Measurements from ENCODE around the gene RANBP3. TPM values are rescaled to one million over a fixed set of nuclear protein-coding genes. Genes with fewer than 3 reads are reported as not detected.
"Not testable (repeated sequence)": the region's sequence is repeated elsewhere in the genome, so short reads cannot be mapped to it uniquely, and the experiment has no call there.

Gene RANBP3
- total RNA-seq, 4 donors from 2014 or later, result 55.6 to 85.0 (median 78.0) TPM

DNA sequence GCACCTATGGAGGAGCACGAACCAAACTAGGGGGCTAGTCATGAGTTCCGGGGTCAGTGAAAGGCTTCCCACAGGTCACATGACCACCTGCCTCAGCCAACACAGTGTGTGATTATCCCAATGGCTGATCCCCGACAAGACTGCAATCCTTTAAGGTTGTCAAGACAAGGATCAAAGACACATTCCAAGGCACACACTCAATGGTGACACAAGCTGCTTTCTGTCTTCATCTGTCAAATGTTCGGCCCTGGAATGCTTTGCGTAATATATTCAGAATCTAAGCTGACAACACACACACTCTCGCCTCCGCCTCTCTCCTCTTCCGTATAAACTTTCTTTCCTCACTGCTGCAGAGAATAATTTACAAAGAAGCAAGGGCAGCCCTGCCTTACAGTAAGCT, 11.7 kb downstream of the RANBP3 start:
- no peak for DNase-seq (ENCODE audit: low spot score in 2 of 2)
- Histone ChIP-seq H3K4me3 (no peak overlapping the region), H3K4me1 (peaks cover 66% of the 10 kb centered on the region), H3K9me3 (no peaks in the 10 kb centered on the region), H3K27ac (no peak overlapping the region), H3K36me3 (no peaks in the 10 kb centered on the region), H3K27me3 (no peaks in the 10 kb centered on the region)
- no peak for TF ChIP-seq POLR2A (IDR thresholded peaks at IDR 0.05)
- TF ChIP-seq, protein P1, sequence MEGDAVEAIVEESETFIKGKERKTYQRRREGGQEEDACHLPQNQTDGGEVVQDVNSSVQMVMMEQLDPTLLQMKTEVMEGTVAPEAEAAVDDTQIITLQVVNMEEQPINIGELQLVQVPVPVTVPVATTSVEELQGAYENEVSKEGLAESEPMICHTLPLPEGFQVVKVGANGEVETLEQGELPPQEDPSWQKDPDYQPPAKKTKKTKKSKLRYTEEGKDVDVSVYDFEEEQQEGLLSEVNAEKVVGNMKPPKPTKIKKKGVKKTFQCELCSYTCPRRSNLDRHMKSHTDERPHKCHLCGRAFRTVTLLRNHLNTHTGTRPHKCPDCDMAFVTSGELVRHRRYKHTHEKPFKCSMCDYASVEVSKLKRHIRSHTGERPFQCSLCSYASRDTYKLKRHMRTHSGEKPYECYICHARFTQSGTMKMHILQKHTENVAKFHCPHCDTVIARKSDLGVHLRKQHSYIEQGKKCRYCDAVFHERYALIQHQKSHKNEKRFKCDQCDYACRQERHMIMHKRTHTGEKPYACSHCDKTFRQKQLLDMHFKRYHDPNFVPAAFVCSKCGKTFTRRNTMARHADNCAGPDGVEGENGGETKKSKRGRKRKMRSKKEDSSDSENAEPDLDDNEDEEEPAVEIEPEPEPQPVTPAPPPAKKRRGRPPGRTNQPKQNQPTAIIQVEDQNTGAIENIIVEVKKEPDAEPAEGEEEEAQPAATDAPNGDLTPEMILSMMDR (IDR thresholded peaks at IDR 0.05), result no peak
- peak; percentile 68 for TF ChIP-seq EP300 (IDR thresholded peaks at IDR 0.05)
- peak in 2 of 3 donors; percentile 46 to 50 for TF ChIP-seq POLR2AphosphoS5 (IDR thresholded peaks at IDR 0.05)
- 57% methylated on average over 8 of the region's 8 CpGs for WGBS

DNA sequence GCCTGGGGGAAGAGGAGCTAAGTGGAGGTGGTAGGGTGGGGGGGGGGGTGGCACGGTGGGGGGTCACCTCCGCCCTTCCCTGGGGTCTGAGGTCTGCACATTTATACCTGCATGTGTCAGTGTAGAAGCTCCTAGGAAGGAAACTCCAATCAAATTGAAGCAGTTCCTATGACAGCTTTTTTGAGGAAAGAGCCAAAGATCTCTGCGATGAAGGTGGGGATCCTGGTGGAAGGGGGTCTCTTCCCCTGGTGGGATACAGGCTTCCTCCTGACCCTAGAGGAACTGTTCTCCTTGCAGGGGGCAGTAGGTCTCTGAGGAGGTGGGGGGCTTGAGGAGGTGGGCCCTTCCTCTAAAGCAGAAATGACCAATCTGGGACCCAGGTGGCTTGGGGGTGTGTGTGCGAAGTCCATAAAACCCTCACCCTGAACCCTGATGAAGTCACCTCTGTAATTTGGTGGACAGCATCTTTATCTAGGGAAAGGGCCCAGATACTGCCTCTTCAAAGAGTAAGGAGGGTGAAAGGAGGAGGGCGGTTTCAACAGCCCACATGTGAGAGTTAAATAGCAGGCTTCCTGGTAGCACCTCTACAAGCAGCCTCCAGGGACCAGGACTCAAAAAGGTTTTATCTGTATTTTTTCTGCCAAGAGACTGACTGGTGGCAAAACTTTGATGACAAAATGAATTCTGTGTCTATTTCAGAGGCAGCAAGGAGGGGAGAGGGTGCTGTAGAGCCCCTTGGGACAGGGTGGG, 12.9 kb downstream of the RANBP3 start:
- Histone ChIP-seq H3K27ac (no peak overlapping the region), H3K4me1 (peaks cover 76% of the 10 kb centered on the region)

DNA sequence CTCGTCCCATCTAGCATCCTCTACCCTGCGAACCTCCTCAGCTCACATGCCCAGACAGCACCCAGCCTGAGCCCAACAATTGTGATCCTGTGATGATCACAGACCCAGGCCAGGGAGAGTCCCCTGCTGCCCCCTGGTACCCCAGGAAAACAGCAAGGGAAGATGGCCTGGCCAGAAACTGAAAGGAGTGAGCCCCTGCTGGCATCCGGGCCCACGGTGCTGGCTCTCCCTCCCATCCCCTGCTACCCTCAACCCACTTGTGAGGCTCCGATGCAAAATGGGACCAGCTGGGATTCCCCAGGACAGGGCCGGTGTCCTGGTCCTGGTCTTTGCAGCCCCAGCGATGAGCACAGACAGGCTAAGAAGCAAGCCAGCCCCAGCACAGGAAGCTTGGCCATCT, 14.1 kb downstream of the RANBP3 start:
- no peak overlapping the region for H3K4me3 ChIP-seq
- WGBS, result no CpG with 5 or more reads among the region's 7 CpGs
- TF ChIP-seq POLR2AphosphoS5 (IDR thresholded peaks at IDR 0.05) (no peak), EP300 (IDR thresholded peaks at IDR 0.05) (no peak), POLR2A (IDR thresholded peaks at IDR 0.05) (no peak)
- TF ChIP-seq, protein P1 (IDR thresholded peaks at IDR 0.05), result no peak
- peaks cover under 1% of the 10 kb centered on the region for H3K36me3 ChIP-seq
- peaks cover 70% of the 10 kb centered on the region for H3K4me1 ChIP-seq
- no peaks in the 10 kb centered on the region for H3K9me3 ChIP-seq
- no peak overlapping the region for H3K27ac ChIP-seq
- H3K27me3 ChIP-seq, result no peaks in the 10 kb centered on the region
- no peak for DNase-seq (ENCODE audit: low spot score in 2 of 2)

More for the DNA sequence above, 12.9 kb downstream of the RANBP3 start:
- DNase-seq (ENCODE audit: low spot score in 2 of 2), result no peak
- Histone ChIP-seq H3K9me3 (no peaks in the 10 kb centered on the region), H3K27me3 (no peaks in the 10 kb centered on the region), H3K36me3 (no peaks in the 10 kb centered on the region), H3K4me3 (no peak overlapping the region)
- no peak for TF ChIP-seq POLR2A (IDR thresholded peaks at IDR 0.05)
- TF ChIP-seq, protein P1 (IDR thresholded peaks at IDR 0.05), result no peak
- no peak for TF ChIP-seq EP300 (IDR thresholded peaks at IDR 0.05)
- no peak for TF ChIP-seq POLR2AphosphoS5 (IDR thresholded peaks at IDR 0.05)
- WGBS, result 93% methylated on average over 5 of the region's 5 CpGs

DNA sequence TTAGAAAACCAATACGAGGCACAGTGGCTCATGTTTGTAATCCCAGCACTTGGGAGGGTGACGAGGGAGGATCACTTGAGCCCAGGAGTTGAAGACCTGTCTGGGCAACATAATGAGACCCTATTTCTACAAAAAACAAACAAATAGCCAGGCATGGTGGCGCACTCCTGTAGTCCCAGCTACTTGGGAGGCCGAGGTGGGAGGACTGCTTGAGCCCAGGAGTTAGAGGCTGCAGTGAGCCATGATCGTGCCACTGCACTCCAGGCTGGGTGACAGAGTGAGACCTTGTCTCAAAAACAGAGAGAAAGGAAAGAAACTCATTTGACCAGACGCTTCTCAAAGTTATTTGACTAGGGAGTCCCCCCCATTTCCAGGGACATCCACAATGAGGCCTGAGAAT, 14.7 kb downstream of the RANBP3 start:
- not testable (repeated sequence) for H3K27me3 ChIP-seq; H3K4me3 ChIP-seq; H3K36me3 ChIP-seq; DNase-seq (ENCODE audit: low spot score in 2 of 2); H3K27ac ChIP-seq; H3K9me3 ChIP-seq
- peaks cover 68% of the 10 kb centered on the region for H3K4me1 ChIP-seq
- WGBS, result 88% methylated on average over 6 of the region's 6 CpGs

DNA sequence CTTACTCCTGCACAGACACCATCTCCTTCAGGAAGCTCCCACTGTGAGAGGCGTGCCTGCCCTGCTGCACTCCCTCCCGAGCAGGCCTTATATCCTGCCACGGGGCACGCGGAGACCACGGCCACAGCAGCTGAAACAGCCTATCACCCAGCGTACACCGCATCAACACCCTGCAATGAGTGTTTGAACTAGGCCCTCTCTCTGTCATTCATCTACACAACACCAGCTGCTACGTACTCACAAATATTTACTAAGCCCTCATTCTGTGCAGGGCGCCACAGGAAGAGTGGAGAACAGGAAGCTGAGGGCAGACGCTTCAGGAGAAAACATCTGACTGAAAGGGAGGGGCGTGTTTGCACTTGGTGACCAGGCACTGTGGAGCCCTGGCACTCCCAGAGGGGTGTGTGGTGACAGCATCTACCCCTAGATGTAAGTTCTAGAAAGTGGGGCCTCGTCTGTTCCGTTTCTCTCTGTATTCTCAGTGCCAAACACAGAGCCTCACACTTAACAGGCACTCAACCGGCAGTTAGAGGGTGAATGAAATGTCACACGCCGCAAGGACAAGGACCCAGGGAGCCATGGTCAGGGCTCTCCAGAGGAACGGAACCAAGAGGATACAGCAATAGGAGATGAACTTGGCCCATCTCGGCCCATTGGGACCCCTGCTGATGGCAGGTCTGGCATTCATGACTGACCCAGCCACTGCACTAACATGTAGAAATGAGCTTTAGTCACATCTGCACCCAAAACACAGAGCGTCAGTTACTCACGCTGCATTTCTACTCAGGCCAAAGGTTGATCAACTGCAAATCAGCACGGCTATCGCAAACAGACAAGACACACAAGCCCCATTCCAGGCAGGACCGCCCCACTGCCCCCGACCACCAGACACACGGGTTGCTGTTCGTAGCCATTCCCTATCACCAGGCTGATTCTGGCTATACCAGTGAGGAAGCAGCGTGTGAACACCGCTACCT, 15.7 kb downstream of the RANBP3 start:
- no peaks in the 10 kb centered on the region for H3K9me3 ChIP-seq
- H3K27me3 ChIP-seq, result no peaks in the 10 kb centered on the region
- TF ChIP-seq POLR2AphosphoS5 (IDR thresholded peaks at IDR 0.05) (no peak), EP300 (IDR thresholded peaks at IDR 0.05) (no peak), POLR2A (IDR thresholded peaks at IDR 0.05) (no peak)
- TF ChIP-seq, protein P1 (IDR thresholded peaks at IDR 0.05), result no peak
- peaks cover 59% of the 10 kb centered on the region for H3K4me1 ChIP-seq
- WGBS, result 60% methylated on average over 23 of the region's 29 CpGs
- H3K27ac ChIP-seq, result peak overlapping the region; percentile 21
- H3K36me3 ChIP-seq, result peaks cover 11% of the 10 kb centered on the region
- DNase-seq (ENCODE audit: low spot score in 2 of 2), result no peak
- H3K4me3 ChIP-seq, result peak overlapping the region; percentile 9

DNA sequence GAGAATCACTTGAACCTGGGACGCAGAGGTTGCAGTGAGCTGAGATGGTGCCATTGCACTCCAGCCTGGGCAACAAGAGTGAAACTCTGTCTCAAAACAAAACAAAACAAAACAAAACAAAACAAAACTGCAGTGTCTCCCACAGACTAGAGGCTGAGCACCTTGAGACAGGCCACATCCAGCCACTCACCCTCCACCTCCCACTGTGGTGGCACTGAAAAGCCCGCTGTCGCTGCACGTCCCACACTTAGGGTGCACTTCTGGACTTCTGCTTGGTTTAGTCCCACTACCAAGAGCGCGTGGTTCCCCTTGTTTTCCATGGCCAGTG, 16.3 kb downstream of the RANBP3 start:
- Histone ChIP-seq H3K4me3 (peak overlapping the region; percentile 9), H3K36me3 (peaks cover 11% of the 10 kb centered on the region), H3K4me1 (peaks cover 53% of the 10 kb centered on the region), H3K27ac (peak overlapping the region; percentile 21)
- 82% methylated on average over 6 of the region's 6 CpGs for WGBS
- H3K9me3 ChIP-seq; DNase-seq (ENCODE audit: low spot score in 2 of 2); H3K27me3 ChIP-seq: not testable (repeated sequence)
